K562 (cell line): ENCODE measurements around the gene STUB1. TPM values are rescaled to one million over a fixed set of nuclear protein-coding genes. Genes with fewer than 3 reads are reported as not detected.

Experiments
- ATAC-seq: fragments of 200-7000 bp; cut with Tn5 transposase; 3 replicates; pipeline ENCODE4 v1.9.1; 2020; ENCODE audit warnings: moderate library complexity
- BruUV-seq: library from RNA; stranded (reverse); fragments of 400-500 nt; replicated peaks from 2 replicates; lab custom pipeline; 2021; lab: Mats Ljungman, UMichigan
- CTCF ChIA-PET: fragments of 300-600 bp; formaldehyde crosslinking; extraction: SDS; loops from one replicate; lab custom pipeline; 2021; ENCODE audit warnings: low intra/inter-chr PET ratio; lab: Yijun Ruan, JAX
- POLR2A ChIA-PET: fragments of 300-600, 350-650 bp; sonication (Branson Sonifier 250); formaldehyde crosslinking; extraction: SDS; loops from one replicate; lab custom pipeline; 2021; ENCODE audit warnings: antibody characterized with exemption, inconsistent platforms; lab: Yijun Ruan, JAX
- DNase-seq, 4 experiments: peaks; one replicate each; pipeline versions ENCODE4 v3.0.0 to v3.0.0-alpha.2; 2011 to 2018; ENCODE audit warnings: low spot score in 3 of 4, mixed read lengths in 3 of 4; ENCODE audit errors: extremely low read depth in 1 of 4
- FAIRE-seq: peaks from 2 replicates; lab custom pipeline; 2011; peaks lifted over from hg19 to GRCh38; lab: Jason Lieb, UNC
- H2AFZ ChIP-seq: 2 replicates; pipeline ENCODE4 v1.6.0; 2011; ENCODE audit warnings: low read depth, low read length, control low read depth, inconsistent platforms
- H3K27ac ChIP-seq: fragments of 200-600 bp; 3 replicates; pipeline ENCODE4 v1.8.0; 2011; ENCODE audit warnings: low read depth, mild to moderate bottlenecking, control low read depth, inconsistent platforms, low read length, moderate library complexity, mixed read lengths; ENCODE audit errors: extremely low read depth
- H3K27me3 ChIP-seq, 2 experiments: fragments of 300-600 bp in 1 of 2; 2 replicates in 1 of 2; 3 replicates in 1 of 2; pipeline versions ENCODE4 v1.6.0 to v1.8.0; 2011; ENCODE audit warnings: inconsistent platforms in 2 of 2, low read length in 2 of 2, mild to moderate bottlenecking in 1 of 2, mixed read lengths in 1 of 2, moderate library complexity in 1 of 2; ENCODE audit not compliant: control insufficient read depth in 2 of 2, insufficient read depth in 2 of 2
- H3K36me3 ChIP-seq: fragments of 300-600 bp; 3 replicates; pipeline ENCODE4 v1.8.0; 2011; ENCODE audit warnings: mild to moderate bottlenecking, low read length, inconsistent platforms; ENCODE audit not compliant: control insufficient read depth, insufficient read depth
- H3K4me1 ChIP-seq, 2 experiments: fragments of 200-600 bp in 1 of 2; replicated peaks in 1 of 2; 2 replicates in 1 of 2; 3 replicates in 1 of 2; pipeline versions ENCODE4 v1.5.1 to v1.8.0; 2011; ENCODE audit warnings: inconsistent platforms in 2 of 2, low read length in 2 of 2, mild to moderate bottlenecking in 1 of 2, mixed read lengths in 1 of 2, moderate library complexity in 1 of 2; ENCODE audit not compliant: control insufficient read depth in 2 of 2, insufficient read depth in 2 of 2
- H3K4me2 ChIP-seq: 2 replicates; pipeline ENCODE4 v1.6.1; 2011; ENCODE audit warnings: low read length, control low read depth, inconsistent platforms, mixed read lengths; ENCODE audit not compliant: insufficient read depth
- H3K4me3 ChIP-seq: fragments of 200-600 bp; sonication (generic), shearing (Covaris generic); 2 replicates; pipeline ENCODE4 v1.5.1; 2016; ENCODE audit warnings: control low read depth, inconsistent platforms
- H3K79me2 ChIP-seq: fragments of 200-600 bp; 3 replicates; pipeline ENCODE4 v1.8.0; 2011; ENCODE audit warnings: low read length, inconsistent platforms; ENCODE audit not compliant: control insufficient read depth, insufficient read depth
- H3K9ac ChIP-seq, 2 experiments: 2 replicates each; pipeline versions ENCODE4 v1.6.0 to v1.6.1; 2011; ENCODE audit warnings: low read depth in 2 of 2, low read length in 2 of 2, control low read depth in 1 of 2, inconsistent platforms in 1 of 2, mild to moderate bottlenecking in 1 of 2, mixed read lengths in 1 of 2; ENCODE audit not compliant: insufficient read depth in 1 of 2
- H3K9me1 ChIP-seq: one replicate; pipeline ENCODE4 v1.6.0; 2011; ENCODE audit warnings: inconsistent platforms, mild to moderate bottlenecking, low read length, moderate library complexity; ENCODE audit not compliant: control insufficient read depth, insufficient read depth
- H3K9me3 ChIP-seq: replicated peaks from 2 replicates; pipeline ENCODE4 v1.5.1; 2011; ENCODE audit warnings: low read depth, low read length, inconsistent platforms; ENCODE audit not compliant: control insufficient read depth, insufficient read depth
- H4K20me1 ChIP-seq: replicated peaks from 2 replicates; pipeline ENCODE4 v1.6.1; 2011; ENCODE audit warnings: low read length, inconsistent platforms, mixed read lengths; ENCODE audit not compliant: control insufficient read depth, insufficient read depth
- C11orf30 ChIP-seq: fragments of 450-650 bp; IDR thresholded peaks from 2 replicates; pipeline ENCODE4 v1.6.1; 2016; ENCODE audit warnings: low read depth, mild to moderate bottlenecking
- L3MBTL2 ChIP-seq: fragments of 450-650 bp; IDR thresholded peaks from 2 replicates; pipeline ENCODE4 v1.6.1; 2016; ENCODE audit warnings: mild to moderate bottlenecking, moderate library complexity
- POLR2B ChIP-seq: fragments of 450-650 bp; IDR thresholded peaks from 2 replicates; pipeline ENCODE4 v1.6.1; 2018; ENCODE audit warnings: low read depth; ENCODE audit not compliant: partially characterized antibody
- SRSF1 ChIP-seq: fragments of 200-400 bp; formaldehyde crosslinking; IDR thresholded peaks from 2 replicates; pipeline ENCODE4 v1.6.1; 2017; ENCODE audit warnings: mild to moderate bottlenecking, low read depth, low read length, moderate library complexity
- ZNF41 ChIP-seq: fragments of 250-450 bp; sonication (Bioruptor Pico); conservative IDR thresholded peaks from 2 replicates; pipeline ENCODE4 v1.4.0; 2020; ENCODE audit warnings: mild to moderate bottlenecking
- WGBS: fragments of 100-300 bp; shearing (Covaris generic); methylation state at CpG from one replicate; pipeline ENCODE4 v1.1.6; 2016; ENCODE audit warnings: low coverage, mixed read lengths; ENCODE audit not compliant: insufficient coverage; ENCODE audit errors: missing lambda C conversion rate; 5-methylcytosine and 5-hydroxymethylcytosine counted together
- in situ Hi-C: fragments of 300-500 bp; cut with MboI; formaldehyde crosslinking; loops from 4 replicates; pipeline ENCODE4 v1.15.0; 2018; ENCODE audit warnings: inconsistent platforms, mixed read lengths
- intact Hi-C: fragments of 100-400 bp; cut with micrococcal nuclease; formaldehyde crosslinking; loops from 2 replicates; pipeline ENCODE4 v1.14.2; 2022
- polyA plus RNA-seq, 8 experiments: library from polyadenylated mRNA; depleted of rRNA in 4 of 8; stranded (reverse) in 5 of 8; unstranded in 3 of 8; fragments of >200 nt; fragmentation: Nextera tagmentation in 2 of 8; fragmentation: Illumina TruSeq in 1 of 8; extraction: Ambion mirVana in 2 of 8; extraction: Trizol in 1 of 8; gene quantifications; 2 replicates each; pipeline versions ENCODE4 v1.2.1 to v1.2.3, GENCODE V29; 2011 to 2014; ENCODE audit warnings: inconsistent platforms in 1 of 8, missing spikeins in 1 of 8
- total RNA-seq, 7 experiments: library from RNA; depleted of rRNA in 6 of 7; stranded (reverse); fragments of >200 nt in 6 of 7; fragmentation: Illumina TruSeq in 2 of 7; extraction: Trizol in 2 of 7; gene quantifications; 2 replicates each; pipeline versions ENCODE4 v1.2.1 to v1.2.3, GENCODE V29; 2011 to 2021; ENCODE audit warnings: low replicate concordance in 1 of 7
- TF ChIP-seq, protein P1 (sequence below): IDR thresholded peaks from 3 replicates; pipeline ENCODE4 v1.6.1; 2011; ENCODE audit warnings: borderline replicate concordance, mild to moderate bottlenecking, moderate library complexity; ENCODE audit not compliant: insufficient read length; ENCODE audit errors: extremely low read depth
- TF ChIP-seq, protein P2 (sequence below): fragments of 450-650 bp; IDR thresholded peaks from 2 replicates; pipeline ENCODE4 v1.6.1; 2017; ENCODE audit warnings: antibody characterized with exemption, mild to moderate bottlenecking

STUB1 gene
- total and polyA plus RNA-seq, 9 of the 15 experiments (the other 6 are each of a cell fraction or from before 2014, with no cell fraction given) = 10.6 to 251 (median 152) TPM

DNA sequence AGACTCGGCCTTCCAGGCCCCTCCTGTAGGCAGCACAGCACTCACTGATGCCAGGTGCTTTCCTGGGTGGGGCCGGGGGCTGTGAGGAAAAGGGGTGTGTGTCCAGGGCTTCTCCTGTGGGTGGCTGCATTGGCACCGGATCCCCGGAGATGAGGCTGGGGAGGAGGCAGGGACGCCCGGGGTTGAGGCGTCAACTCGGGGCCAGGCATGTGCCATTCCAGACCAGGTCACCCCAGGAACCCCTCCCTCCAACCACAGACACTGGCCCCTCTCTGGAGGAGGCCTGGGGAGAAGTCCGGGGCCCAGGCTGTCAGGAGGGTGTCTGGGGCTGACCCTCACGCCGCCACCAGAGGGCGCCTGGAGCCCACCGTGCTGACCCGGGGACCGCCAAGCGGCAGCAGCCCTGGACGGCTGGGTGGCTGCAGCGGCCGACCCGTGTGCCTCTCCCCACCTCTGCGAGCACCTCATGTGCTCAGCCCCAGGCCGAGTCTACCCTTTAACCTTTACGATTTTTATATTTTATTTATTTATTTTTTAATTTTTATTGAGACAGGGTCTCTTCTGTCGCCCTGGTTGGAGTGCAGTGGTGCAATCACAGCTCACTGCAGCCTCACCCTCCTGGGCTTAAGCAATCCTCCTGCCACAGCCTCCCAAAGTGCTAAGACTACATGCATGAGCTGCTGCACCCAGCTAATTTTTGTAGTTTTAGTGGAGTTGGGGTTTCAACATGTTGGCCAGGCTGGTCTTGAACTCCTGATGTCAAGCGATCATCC is 31.5 kb downstream of the STUB1 start:
- H4K20me1 ChIP-seq = peaks cover 20% of the 10 kb centered on the region; the same call in 1 of the 2 replicates
- H3K27ac ChIP-seq = no peak overlapping the region
- H3K9me3 ChIP-seq = no peaks in the 10 kb centered on the region
- peaks cover 0 to 11% of the 10 kb centered on the region in 2 experiments; a peak in 2 of 5 replicates for H3K27me3 ChIP-seq
- no peak overlapping the region for H2AFZ ChIP-seq
- peaks cover 11% of the 10 kb centered on the region for H3K79me2 ChIP-seq
- peak overlapping the region in 1 of 2 experiments; percentile 10; a peak in 1 of 4 replicates for H3K9ac ChIP-seq
- ChIA-PET POLR2A (interaction anchor here (1.0 to 1.2 kb wide), 2 partner anchors 9 to 73 kb away, joined by 3 read pairs; partner anchors contain the start of gene ANTKMT), CTCF (interaction anchor here (0.7 to 4.5 kb wide), 5 partner anchors 30 to 391 kb away, joined by 3 to 73 read pairs (median 12); no protein-coding TSS in a partner anchor)
- H3K4me2 ChIP-seq = no peak overlapping the region
- peaks cover 7 to 65% of the 10 kb centered on the region in 2 experiments; a peak in 3 of 5 replicates for H3K4me1 ChIP-seq
- intact Hi-C loops = loop anchor here (1.0 to 5.0 kb wide), 2 partner anchors 74 to 96 kb away; no protein-coding TSS in a partner anchor
- peak; percentile 74 to 88 (median 80) for DNase-seq
- ATAC-seq = peak; percentile 82
- no peaks in the 10 kb centered on the region for H3K9me1 ChIP-seq
- WGBS = 9% methylated on average over 18 of the region's 25 CpGs
- H3K36me3 ChIP-seq = peaks cover under 1% of the 10 kb centered on the region; the same call in 1 of the 3 replicates
- no TSS peak for BruUV-seq
- no peak overlapping the region for H3K4me3 ChIP-seq
- peak; percentile 82 for FAIRE-seq
- in situ Hi-C loops = loop anchor here (5.0 to 10.0 kb wide), 2 partner anchors 76 to 343 kb away; partner anchors contain the start of genes CHTF18 and RPUSD1
- TF ChIP-seq C11orf30 (no peak), L3MBTL2 (peak; percentile 28; the same call in 1 of the 2 replicates), SRSF1 (no peak), POLR2B (no peak), ZNF41 (CRISPR knock-in tag) (no peak)
- TF ChIP-seq, protein P1, sequence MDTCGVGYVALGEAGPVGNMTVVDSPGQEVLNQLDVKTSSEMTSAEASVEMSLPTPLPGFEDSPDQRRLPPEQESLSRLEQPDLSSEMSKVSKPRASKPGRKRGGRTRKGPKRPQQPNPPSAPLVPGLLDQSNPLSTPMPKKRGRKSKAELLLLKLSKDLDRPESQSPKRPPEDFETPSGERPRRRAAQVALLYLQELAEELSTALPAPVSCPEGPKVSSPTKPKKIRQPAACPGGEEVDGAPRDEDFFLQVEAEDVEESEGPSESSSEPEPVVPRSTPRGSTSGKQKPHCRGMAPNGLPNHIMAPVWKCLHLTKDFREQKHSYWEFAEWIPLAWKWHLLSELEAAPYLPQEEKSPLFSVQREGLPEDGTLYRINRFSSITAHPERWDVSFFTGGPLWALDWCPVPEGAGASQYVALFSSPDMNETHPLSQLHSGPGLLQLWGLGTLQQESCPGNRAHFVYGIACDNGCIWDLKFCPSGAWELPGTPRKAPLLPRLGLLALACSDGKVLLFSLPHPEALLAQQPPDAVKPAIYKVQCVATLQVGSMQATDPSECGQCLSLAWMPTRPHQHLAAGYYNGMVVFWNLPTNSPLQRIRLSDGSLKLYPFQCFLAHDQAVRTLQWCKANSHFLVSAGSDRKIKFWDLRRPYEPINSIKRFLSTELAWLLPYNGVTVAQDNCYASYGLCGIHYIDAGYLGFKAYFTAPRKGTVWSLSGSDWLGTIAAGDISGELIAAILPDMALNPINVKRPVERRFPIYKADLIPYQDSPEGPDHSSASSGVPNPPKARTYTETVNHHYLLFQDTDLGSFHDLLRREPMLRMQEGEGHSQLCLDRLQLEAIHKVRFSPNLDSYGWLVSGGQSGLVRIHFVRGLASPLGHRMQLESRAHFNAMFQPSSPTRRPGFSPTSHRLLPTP = no peak
- TF ChIP-seq, protein P2, sequence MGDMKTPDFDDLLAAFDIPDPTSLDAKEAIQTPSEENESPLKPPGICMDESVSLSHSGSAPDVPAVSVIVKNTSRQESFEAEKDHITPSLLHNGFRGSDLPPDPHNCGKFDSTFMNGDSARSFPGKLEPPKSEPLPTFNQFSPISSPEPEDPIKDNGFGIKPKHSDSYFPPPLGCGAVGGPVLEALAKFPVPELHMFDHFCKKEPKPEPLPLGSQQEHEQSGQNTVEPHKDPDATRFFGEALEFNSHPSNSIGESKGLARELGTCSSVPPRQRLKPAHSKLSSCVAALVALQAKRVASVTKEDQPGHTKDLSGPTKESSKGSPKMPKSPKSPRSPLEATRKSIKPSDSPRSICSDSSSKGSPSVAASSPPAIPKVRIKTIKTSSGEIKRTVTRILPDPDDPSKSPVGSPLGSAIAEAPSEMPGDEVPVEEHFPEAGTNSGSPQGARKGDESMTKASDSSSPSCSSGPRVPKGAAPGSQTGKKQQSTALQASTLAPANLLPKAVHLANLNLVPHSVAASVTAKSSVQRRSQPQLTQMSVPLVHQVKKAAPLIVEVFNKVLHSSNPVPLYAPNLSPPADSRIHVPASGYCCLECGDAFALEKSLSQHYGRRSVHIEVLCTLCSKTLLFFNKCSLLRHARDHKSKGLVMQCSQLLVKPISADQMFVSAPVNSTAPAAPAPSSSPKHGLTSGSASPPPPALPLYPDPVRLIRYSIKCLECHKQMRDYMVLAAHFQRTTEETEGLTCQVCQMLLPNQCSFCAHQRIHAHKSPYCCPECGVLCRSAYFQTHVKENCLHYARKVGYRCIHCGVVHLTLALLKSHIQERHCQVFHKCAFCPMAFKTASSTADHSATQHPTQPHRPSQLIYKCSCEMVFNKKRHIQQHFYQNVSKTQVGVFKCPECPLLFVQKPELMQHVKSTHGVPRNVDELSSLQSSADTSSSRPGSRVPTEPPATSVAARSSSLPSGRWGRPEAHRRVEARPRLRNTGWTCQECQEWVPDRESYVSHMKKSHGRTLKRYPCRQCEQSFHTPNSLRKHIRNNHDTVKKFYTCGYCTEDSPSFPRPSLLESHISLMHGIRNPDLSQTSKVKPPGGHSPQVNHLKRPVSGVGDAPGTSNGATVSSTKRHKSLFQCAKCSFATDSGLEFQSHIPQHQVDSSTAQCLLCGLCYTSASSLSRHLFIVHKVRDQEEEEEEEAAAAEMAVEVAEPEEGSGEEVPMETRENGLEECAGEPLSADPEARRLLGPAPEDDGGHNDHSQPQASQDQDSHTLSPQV = no peak
